A673 (cell line): ENCODE results near the gene CRYBG3. TPM values are rescaled to one million over a fixed set of nuclear protein-coding genes. Genes with fewer than 3 reads are reported as not detected.

Experiments used
- BruUV-seq: library from RNA; stranded (reverse); fragments of 400-500 nt; replicated peaks from 2 replicates; lab custom pipeline; 2021; lab: Mats Ljungman, UMichigan
- CTCF ChIA-PET: fragments of 300-600 bp; sonication (Branson Sonifier 250); formaldehyde crosslinking; loops from one replicate; lab custom pipeline; 2022; ENCODE audit warnings: antibody characterized with exemption; lab: Charles Lee
- POLR2A ChIA-PET: fragments of 300-600 bp; sonication (Branson Sonifier 250); formaldehyde crosslinking; loops from one replicate; lab custom pipeline; 2022; ENCODE audit warnings: antibody characterized with exemption; ENCODE audit not compliant: low non-redundant PET; lab: Charles Lee
- DNase-seq: peaks from one replicate; pipeline ENCODE4 v3.0.0-alpha.2; 2015; ENCODE audit warnings: low spot score
- H3K27ac ChIP-seq: fragments of 200-600 bp; sonication (generic); 2 replicates; pipeline ENCODE4 v1.5.1; 2016; ENCODE audit warnings: mixed run types, low read depth, mild to moderate bottlenecking, mixed read lengths, antibody characterized with exemption, low read length; ENCODE audit not compliant: poor library complexity, severe bottlenecking
- H3K27me3 ChIP-seq: fragments of 200-600 bp; sonication (generic); replicated peaks from 2 replicates; pipeline ENCODE4 v1.6.1; 2017; ENCODE audit warnings: mixed run types, low read depth, mild to moderate bottlenecking, mixed read lengths, antibody characterized with exemption, low read length; ENCODE audit not compliant: insufficient read depth, poor library complexity
- H3K36me3 ChIP-seq: fragments of 200-600 bp; sonication (generic); 2 replicates; pipeline ENCODE4 v1.6.1; 2016; ENCODE audit warnings: mixed run types, mild to moderate bottlenecking, mixed read lengths, antibody characterized with exemption, low read length; ENCODE audit not compliant: insufficient read depth, poor library complexity, severe bottlenecking
- H3K4me1 ChIP-seq: fragments of 200-600 bp; sonication (generic); 2 replicates; pipeline ENCODE4 v1.6.1; 2017; ENCODE audit warnings: mixed run types, mild to moderate bottlenecking, mixed read lengths, antibody characterized with exemption, low read length; ENCODE audit not compliant: insufficient read depth, poor library complexity, severe bottlenecking
- H3K4me3 ChIP-seq: fragments of 200-600 bp; sonication (generic); 2 replicates; pipeline ENCODE4 v1.5.1; 2016; ENCODE audit warnings: low read depth, mixed run types, mild to moderate bottlenecking, mixed read lengths, low read length; ENCODE audit not compliant: poor library complexity, severe bottlenecking
- H3K9me3 ChIP-seq: fragments of 200-600 bp; sonication (generic); 2 replicates; pipeline ENCODE4 v1.6.1; 2016; ENCODE audit warnings: mixed run types, low read depth, mild to moderate bottlenecking, mixed read lengths, antibody characterized with exemption, low read length; ENCODE audit not compliant: poor library complexity, severe bottlenecking
- EZH2 ChIP-seq: fragments of 200-600 bp; sonication (generic); IDR thresholded peaks from 2 replicates; pipeline ENCODE4 v1.6.1; 2017; ENCODE audit warnings: borderline replicate concordance, low read depth, mild to moderate bottlenecking, mixed read lengths, antibody characterized with exemption, low read length; ENCODE audit not compliant: poor library complexity, severe bottlenecking
- intact Hi-C: fragments of 100-400 bp; cut with micrococcal nuclease; formaldehyde crosslinking; loops from one replicate; pipeline ENCODE4 v1.10.0; 2022; ENCODE audit not compliant: unreplicated experiment
- total RNA-seq: library from RNA; stranded (reverse); gene quantifications from 2 replicates; pipeline ENCODE4 v1.2.3, GENCODE V29; 2021
- TF ChIP-seq, protein P1 (sequence below): fragments of 300-800, 200-600 bp; sonication (generic); conservative IDR thresholded peaks from 2 replicates; pipeline ENCODE4 v1.5.1; 2017; ENCODE audit warnings: low read depth, mild to moderate bottlenecking, antibody characterized with exemption, low read length, moderate library complexity, mixed read lengths

The CRYBG3 gene
- total RNA-seq, 1 experiment from 2014 or later, result 8.6 TPM

DNA sequence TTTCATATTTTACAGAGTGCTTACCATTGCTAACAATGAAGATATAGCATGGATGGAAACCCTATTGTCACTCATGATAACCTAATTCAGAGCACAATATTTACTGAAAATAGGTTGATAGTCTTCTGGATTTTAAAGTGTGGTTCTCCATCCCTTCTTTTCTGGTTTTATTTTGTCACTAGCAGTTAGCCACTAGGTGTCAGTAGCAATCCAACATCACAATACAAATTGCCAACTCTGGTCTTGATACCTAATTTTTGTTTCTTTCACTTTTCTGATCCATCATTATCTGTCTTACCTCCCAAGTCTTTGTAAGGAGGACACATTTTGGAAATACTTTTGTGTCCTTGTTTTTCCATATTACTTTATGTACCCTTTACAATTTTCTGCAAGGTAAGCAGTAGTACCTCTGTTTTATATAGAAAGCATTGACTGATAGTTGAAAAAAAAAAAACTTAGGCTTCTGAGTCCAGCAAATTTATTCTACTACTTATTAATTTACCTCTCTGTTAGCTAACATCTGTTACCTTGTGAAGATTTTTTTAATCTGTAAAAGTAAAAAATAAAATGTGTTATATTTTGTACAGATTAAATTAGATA lies 28.3 kb upstream of the CRYBG3 start:
- H3K36me3 ChIP-seq, result no peaks in the 10 kb centered on the region
- no peak overlapping the region for H3K27ac ChIP-seq
- no TSS peak for BruUV-seq
- H3K4me1 ChIP-seq, result no peaks in the 10 kb centered on the region
- intact Hi-C loops, result loop anchor here (1.0 to 5.0 kb wide), 3 partner anchors 104 to 230 kb away; no protein-coding TSS in a partner anchor
- ChIA-PET CTCF (no interaction called here), POLR2A (no interaction called here)
- no peaks in the 10 kb centered on the region for H3K9me3 ChIP-seq
- no peaks in the 10 kb centered on the region for H3K27me3 ChIP-seq
- DNase-seq, result peak; percentile 65
- TF ChIP-seq EZH2, result no peak
- TF ChIP-seq, protein P1, sequence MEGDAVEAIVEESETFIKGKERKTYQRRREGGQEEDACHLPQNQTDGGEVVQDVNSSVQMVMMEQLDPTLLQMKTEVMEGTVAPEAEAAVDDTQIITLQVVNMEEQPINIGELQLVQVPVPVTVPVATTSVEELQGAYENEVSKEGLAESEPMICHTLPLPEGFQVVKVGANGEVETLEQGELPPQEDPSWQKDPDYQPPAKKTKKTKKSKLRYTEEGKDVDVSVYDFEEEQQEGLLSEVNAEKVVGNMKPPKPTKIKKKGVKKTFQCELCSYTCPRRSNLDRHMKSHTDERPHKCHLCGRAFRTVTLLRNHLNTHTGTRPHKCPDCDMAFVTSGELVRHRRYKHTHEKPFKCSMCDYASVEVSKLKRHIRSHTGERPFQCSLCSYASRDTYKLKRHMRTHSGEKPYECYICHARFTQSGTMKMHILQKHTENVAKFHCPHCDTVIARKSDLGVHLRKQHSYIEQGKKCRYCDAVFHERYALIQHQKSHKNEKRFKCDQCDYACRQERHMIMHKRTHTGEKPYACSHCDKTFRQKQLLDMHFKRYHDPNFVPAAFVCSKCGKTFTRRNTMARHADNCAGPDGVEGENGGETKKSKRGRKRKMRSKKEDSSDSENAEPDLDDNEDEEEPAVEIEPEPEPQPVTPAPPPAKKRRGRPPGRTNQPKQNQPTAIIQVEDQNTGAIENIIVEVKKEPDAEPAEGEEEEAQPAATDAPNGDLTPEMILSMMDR, result peak; percentile 80
- H3K4me3 ChIP-seq, result no peak overlapping the region

DNA sequence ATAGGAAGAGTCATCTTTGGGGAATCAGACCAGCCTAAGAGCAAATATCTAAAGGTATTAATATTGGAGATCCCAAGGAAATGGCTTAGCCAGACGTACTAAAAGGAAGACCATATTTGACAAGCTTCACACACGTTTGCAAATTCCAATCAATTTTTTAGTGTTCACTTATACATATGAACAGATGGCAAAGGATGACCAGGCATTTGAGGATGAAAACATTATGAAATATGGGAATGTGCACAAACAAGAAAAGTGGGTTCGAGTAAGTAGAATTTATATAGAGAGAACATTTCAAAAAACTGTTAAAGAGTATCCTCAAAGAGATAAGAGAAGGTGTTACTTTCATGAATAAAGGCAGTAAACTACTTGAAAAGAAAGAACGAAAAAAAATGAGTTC lies 25.9 kb upstream of the CRYBG3 start:
- POLR2A ChIA-PET, result no interaction called here
- DNase-seq, result no peak
- no peaks in the 10 kb centered on the region for H3K36me3 ChIP-seq
- no peaks in the 10 kb centered on the region for H3K4me1 ChIP-seq
- TF ChIP-seq EZH2, result no peak
- TF ChIP-seq, protein P1, result no peak
- no peak overlapping the region for H3K4me3 ChIP-seq
- CTCF ChIA-PET, result no interaction called here
- H3K9me3 ChIP-seq, result no peaks in the 10 kb centered on the region
- BruUV-seq, result no TSS peak
- H3K27ac ChIP-seq, result no peak overlapping the region
- no peaks in the 10 kb centered on the region for H3K27me3 ChIP-seq
- intact Hi-C loops, result no loop called here

DNA sequence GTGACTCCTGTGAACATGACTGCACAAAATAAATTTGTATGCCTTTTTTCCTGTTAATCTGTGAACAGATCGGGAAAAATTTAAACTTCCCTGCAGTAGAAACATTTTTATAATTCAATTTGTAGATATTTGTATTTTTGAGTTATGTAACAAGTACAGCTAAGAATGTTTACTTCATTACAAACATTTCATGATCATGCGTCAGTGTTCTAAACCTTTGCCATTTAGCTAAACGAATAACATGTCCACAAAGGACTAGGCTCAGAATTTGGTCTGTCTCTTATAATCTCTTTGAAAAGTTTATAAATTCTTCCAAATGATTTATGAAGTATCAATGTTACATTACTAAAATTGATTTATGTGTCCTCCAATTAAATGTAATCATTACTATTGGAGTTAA lies 17.3 kb upstream of the CRYBG3 start:
- ChIA-PET CTCF (no interaction called here), POLR2A (no interaction called here)
- Histone ChIP-seq H3K4me3 (no peak overlapping the region), H3K27me3 (peaks cover 7% of the 10 kb centered on the region), H3K9me3 (no peaks in the 10 kb centered on the region), H3K36me3 (no peaks in the 10 kb centered on the region), H3K27ac (no peak overlapping the region), H3K4me1 (no peaks in the 10 kb centered on the region)
- TF ChIP-seq EZH2, result no peak
- TF ChIP-seq, protein P1, result no peak
- DNase-seq, result no peak
- intact Hi-C loops, result no loop called here
- no TSS peak for BruUV-seq
